Endothelial cell of umbilical vein (primary cell): ENCODE data around the gene ACYP2. TPM values are rescaled to one million over a fixed set of nuclear protein-coding genes. Genes with fewer than 3 reads are reported as not detected.

Experiments
- BruUV-seq: library from RNA; stranded (reverse); fragments of 400-500 nt; replicated peaks from 2 replicates; lab custom pipeline; 2021; lab: Mats Ljungman, UMichigan
- CTCF ChIA-PET: fragments of 300-600, 350-600 bp; sonication (Branson Sonifier 250); formaldehyde crosslinking; loops from one replicate; lab custom pipeline; 2021; ENCODE audit warnings: antibody characterized with exemption, inconsistent platforms; lab: Charles Lee
- POLR2A ChIA-PET: fragments of 300-600, 350-600 bp; sonication (Branson Sonifier 250); formaldehyde crosslinking; loops from one replicate; lab custom pipeline; 2021; ENCODE audit warnings: antibody characterized with exemption, inconsistent platforms; lab: Charles Lee
- DNase-seq: peaks from one replicate; pipeline ENCODE4 v3.0.0-alpha.2; 2011; ENCODE audit warnings: low read depth, low spot score
- FAIRE-seq: peaks from 2 replicates; lab custom pipeline; 2011; peaks lifted over from hg19 to GRCh38; lab: Jason Lieb, UNC
- H2AFZ ChIP-seq: 2 replicates; pipeline ENCODE4 v1.6.0; 2012; ENCODE audit warnings: low read depth, low read length, control low read depth, inconsistent platforms
- H3K27ac ChIP-seq: 2 replicates; pipeline ENCODE4 v1.5.1; 2011; ENCODE audit warnings: low read depth, mild to moderate bottlenecking, control low read depth, low read length, moderate library complexity; ENCODE audit not compliant: insufficient read depth
- H3K27me3 ChIP-seq, 2 experiments: 2 replicates each; pipeline versions ENCODE4 v1.6.0 to v1.6.1; 2011; ENCODE audit warnings: low read length in 2 of 2, mixed read lengths in 1 of 2; ENCODE audit not compliant: control insufficient read depth in 2 of 2, insufficient read depth in 2 of 2
- H3K36me3 ChIP-seq, 2 experiments: 2 replicates in 1 of 2; 3 replicates in 1 of 2; pipeline ENCODE4 v1.5.1; 2011; ENCODE audit warnings: low read length in 2 of 2, mild to moderate bottlenecking in 1 of 2, moderate library complexity in 1 of 2; ENCODE audit not compliant: control insufficient read depth in 2 of 2, insufficient read depth in 2 of 2; ENCODE audit errors: extremely low read depth in 1 of 2
- H3K4me1 ChIP-seq: 3 replicates; pipeline ENCODE4 v1.5.1; 2011; ENCODE audit warnings: mild to moderate bottlenecking, low read length; ENCODE audit not compliant: control insufficient read depth, insufficient read depth; ENCODE audit errors: extremely low read depth
- H3K4me2 ChIP-seq: 2 replicates; pipeline ENCODE4 v1.6.1; 2011; ENCODE audit warnings: low read length, control low read depth, mixed read lengths; ENCODE audit not compliant: insufficient read depth
- H3K4me3 ChIP-seq, 3 experiments: fragments of 200-600 bp in 1 of 3; sonication (generic), shearing (Covaris generic) in 1 of 3; replicated peaks in 1 of 3; 2 replicates each; pipeline ENCODE4 v1.5.1; 2011 to 2016; ENCODE audit warnings: control low read depth in 3 of 3, low read length in 3 of 3, mild to moderate bottlenecking in 2 of 3, inconsistent platforms in 1 of 3, low read depth in 1 of 3, moderate library complexity in 1 of 3; ENCODE audit not compliant: insufficient read depth in 1 of 3
- H3K79me2 ChIP-seq: 2 replicates; pipeline ENCODE4 v1.6.0; 2012; ENCODE audit warnings: low read length, inconsistent platforms; ENCODE audit not compliant: control insufficient read depth, insufficient read depth
- H3K9ac ChIP-seq: replicated peaks from 2 replicates; pipeline ENCODE3; 2011; ENCODE audit warnings: low read length, control low read depth; ENCODE audit not compliant: insufficient read depth; ENCODE audit errors: extremely low read depth
- H3K9me1 ChIP-seq: replicated peaks from 3 replicates; pipeline ENCODE4 v1.6.0; 2011; ENCODE audit warnings: mild to moderate bottlenecking, low read length; ENCODE audit not compliant: control insufficient read depth, insufficient read depth; ENCODE audit errors: extremely low read depth
- H3K9me3 ChIP-seq: replicated peaks from 2 replicates; pipeline ENCODE4 v1.5.1; 2012; ENCODE audit warnings: low read length, inconsistent platforms; ENCODE audit not compliant: control insufficient read depth, insufficient read depth
- H4K20me1 ChIP-seq: replicated peaks from 2 replicates; pipeline ENCODE3; 2011; ENCODE audit warnings: mild to moderate bottlenecking, low read length; ENCODE audit not compliant: control insufficient read depth, insufficient read depth; ENCODE audit errors: extremely low read depth
- CTCF ChIP-seq, 2 donors: IDR thresholded peaks; 1 replicate in 1 of 2; 2 replicates in 1 of 2; pipeline ENCODE4 v1.5.1; 2011; ENCODE audit warnings: low read length in 2 of 2, mild to moderate bottlenecking in 2 of 2, moderate library complexity in 2 of 2, control low read depth in 1 of 2, inconsistent platforms in 1 of 2, low read depth in 1 of 2; ENCODE audit not compliant: insufficient read depth in 1 of 2; ENCODE audit errors: extremely low read depth in 1 of 2
- FOS ChIP-seq: IDR thresholded peaks from 2 replicates; pipeline ENCODE4 v1.6.1; 2011; ENCODE audit warnings: mild to moderate bottlenecking, low read length, moderate library complexity, borderline replicate concordance; ENCODE audit not compliant: insufficient read depth
- GATA2 ChIP-seq: IDR thresholded peaks from 2 replicates; pipeline ENCODE4 v1.7.0; 2011; ENCODE audit warnings: low read depth, mild to moderate bottlenecking, moderate library complexity, mixed read lengths, low read length; ENCODE audit not compliant: insufficient read length, insufficient read depth
- JUN ChIP-seq: IDR thresholded peaks from 2 replicates; pipeline ENCODE4 v1.6.1; 2011; ENCODE audit warnings: borderline replicate concordance, low read depth; ENCODE audit not compliant: insufficient read length, insufficient read depth
- dilution Hi-C: fragments of 300-500 bp; cut with MboI; formaldehyde crosslinking; loops from one replicate; pipeline ENCODE4 v1.15.0; 2019; ENCODE audit warnings: low sequenced_read_pairs; ENCODE audit not compliant: extremely low pct_ligation_motif_present
- intact Hi-C: fragments of 100-400 bp; cut with micrococcal nuclease; formaldehyde crosslinking; loops from one replicate; pipeline ENCODE4 v1.10.0; 2022
- polyA plus RNA-seq, 4 experiments: library from polyadenylated mRNA; depleted of rRNA in 3 of 4; stranded (reverse) in 3 of 4; unstranded in 1 of 4; fragments of >200 nt; gene quantifications; 2 replicates each; pipeline versions ENCODE4 v1.2.1 to v1.2.3, GENCODE V29; 2011 to 2012; ENCODE audit warnings: missing spikeins in 1 of 4
- total RNA-seq: library from RNA; stranded (reverse); gene quantifications from 2 replicates; pipeline ENCODE4 v1.2.3, GENCODE V29; 2021
- TF ChIP-seq, protein P1 (sequence below): IDR thresholded peaks from 2 replicates; pipeline ENCODE4 v1.6.1; 2011; ENCODE audit not compliant: insufficient read depth, insufficient read length

The ACYP2 gene
- total and polyA plus RNA-seq, 2 donors (not counting 3 experiments of a cell fraction or from before 2014, with no cell fraction given), result 3.9 to 7.9 TPM

DNA sequence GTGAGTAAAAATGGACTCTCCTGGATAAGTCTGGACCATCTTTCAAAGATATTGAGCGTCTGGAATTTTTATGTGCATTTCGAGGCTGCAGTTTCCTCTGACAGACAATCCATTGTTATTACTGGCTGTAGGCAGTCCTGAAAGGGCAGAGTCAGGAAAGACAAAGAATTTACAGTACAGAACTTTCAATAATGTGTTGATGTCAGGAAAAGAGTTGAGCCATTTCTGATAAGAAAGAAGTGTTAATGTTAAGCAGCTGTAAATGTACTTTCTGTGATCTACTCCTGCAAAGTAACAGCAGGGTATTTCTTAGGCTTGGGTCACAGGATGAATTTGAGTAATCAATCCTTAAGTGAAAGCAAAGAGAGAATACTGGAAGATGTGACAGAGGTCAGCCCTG lies 110.8 kb downstream of the ACYP2 start:
- no peak overlapping the region for H3K9ac ChIP-seq
- H3K9me1 ChIP-seq, result no peaks in the 10 kb centered on the region
- ChIA-PET POLR2A (no interaction called here), CTCF (no interaction called here)
- peak overlapping the region; percentile 26 for H3K27ac ChIP-seq
- no peaks in the 10 kb centered on the region for H3K9me3 ChIP-seq
- no TSS peak for BruUV-seq
- FAIRE-seq (peak; percentile 86), DNase-seq (peak; percentile 74)
- no peak for TF ChIP-seq CTCF (IDR thresholded peaks at IDR 0.05; ENCODE audit: extremely low read depth in 1 of 2, insufficient read depth in 1 of 2, low read depth in 1 of 2, low read length in 2 of 2)
- no peak for TF ChIP-seq GATA2
- no peak for TF ChIP-seq FOS
- TF ChIP-seq JUN, result no peak
- TF ChIP-seq, protein P1, sequence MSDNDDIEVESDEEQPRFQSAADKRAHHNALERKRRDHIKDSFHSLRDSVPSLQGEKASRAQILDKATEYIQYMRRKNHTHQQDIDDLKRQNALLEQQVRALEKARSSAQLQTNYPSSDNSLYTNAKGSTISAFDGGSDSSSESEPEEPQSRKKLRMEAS, result no peak
- H4K20me1 ChIP-seq, result no peaks in the 10 kb centered on the region
- H3K4me3 ChIP-seq, result no peak overlapping the region
- peaks cover 8% of the 10 kb centered on the region for H3K4me1 ChIP-seq
- peak overlapping the region; percentile 62 for H3K4me2 ChIP-seq
- intact Hi-C loops, result loop anchor here (5.0 kb wide), 1 partner anchor 74 kb away; no protein-coding TSS in a partner anchor
- no peaks in the 10 kb centered on the region for H3K79me2 ChIP-seq
- H3K36me3 ChIP-seq, result no peaks in the 10 kb centered on the region
- no peaks in the 10 kb centered on the region for H3K27me3 ChIP-seq
- dilution Hi-C loops, result no loop called here
- peak overlapping the region; percentile 42 for H2AFZ ChIP-seq
